ENCODE measurements around the gene USP7. TPM values are rescaled to one million over a fixed set of nuclear protein-coding genes. Genes with fewer than 3 reads are reported as not detected.

Gene USP7
- total RNA-seq, 1 experiment from 2014 or later: 73.8 TPM

DNA sequence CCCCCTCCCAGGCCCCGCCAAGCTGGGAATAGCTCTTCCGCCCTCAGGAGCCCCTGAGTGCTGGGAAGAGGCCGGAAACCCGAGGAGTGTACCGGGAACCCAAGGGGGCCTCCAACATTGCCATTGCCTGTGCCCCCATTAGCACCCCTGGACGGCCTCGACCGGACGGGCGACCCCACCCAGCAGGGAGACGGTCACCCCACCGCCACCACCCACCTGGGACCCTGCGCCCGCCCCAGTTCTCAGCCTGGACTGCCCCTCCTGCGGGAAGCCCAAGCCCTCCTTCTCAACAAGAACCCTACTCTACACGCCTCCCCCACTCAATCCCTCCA, 96.9 kb downstream of the USP7 start:
- Histone ChIP-seq H3K27ac (ENCODE audit: low read length) (no peak overlapping the region), H3K4me2 (ENCODE audit: low read length) (peak overlapping the region; percentile 100), H3K4me3 (ENCODE audit: low read length) (peak overlapping the region; percentile 92), H2AFZ (ENCODE audit: low read length) (no peak overlapping the region), H3K27me3 (ENCODE audit: low read length) (no peaks in the 10 kb centered on the region), H3K9ac (ENCODE audit: low read length) (peak overlapping the region; percentile 79; the same call in 1 of the 2 replicates), H3K79me2 (ENCODE audit: low read length) (peaks cover 64% of the 10 kb centered on the region), H3K9me2 (replicated peaks; ENCODE audit: low read length) (no peaks in the 10 kb centered on the region), H3K4me1 (ENCODE audit: insufficient read depth, low read length) (peaks cover 23% of the 10 kb centered on the region), H4K20me1 (ENCODE audit: low read length) (peaks cover 33% of the 10 kb centered on the region), H3F3A (ENCODE audit: low read length, unreplicated experiment) (peaks cover 5% of the 10 kb centered on the region), H3K9me3 (ENCODE audit: low read length) (no peaks in the 10 kb centered on the region), H3K36me3 (ENCODE audit: low read depth, low read length) (no peaks in the 10 kb centered on the region)
- ChIA-PET POLR2A (ENCODE audit: unreplicated experiment) (no interaction called here), CTCF (no interaction called here)
- no TSS peak for BruUV-seq (replicated peaks)
- no peak for DNase-seq
- TF ChIP-seq, protein P1, sequence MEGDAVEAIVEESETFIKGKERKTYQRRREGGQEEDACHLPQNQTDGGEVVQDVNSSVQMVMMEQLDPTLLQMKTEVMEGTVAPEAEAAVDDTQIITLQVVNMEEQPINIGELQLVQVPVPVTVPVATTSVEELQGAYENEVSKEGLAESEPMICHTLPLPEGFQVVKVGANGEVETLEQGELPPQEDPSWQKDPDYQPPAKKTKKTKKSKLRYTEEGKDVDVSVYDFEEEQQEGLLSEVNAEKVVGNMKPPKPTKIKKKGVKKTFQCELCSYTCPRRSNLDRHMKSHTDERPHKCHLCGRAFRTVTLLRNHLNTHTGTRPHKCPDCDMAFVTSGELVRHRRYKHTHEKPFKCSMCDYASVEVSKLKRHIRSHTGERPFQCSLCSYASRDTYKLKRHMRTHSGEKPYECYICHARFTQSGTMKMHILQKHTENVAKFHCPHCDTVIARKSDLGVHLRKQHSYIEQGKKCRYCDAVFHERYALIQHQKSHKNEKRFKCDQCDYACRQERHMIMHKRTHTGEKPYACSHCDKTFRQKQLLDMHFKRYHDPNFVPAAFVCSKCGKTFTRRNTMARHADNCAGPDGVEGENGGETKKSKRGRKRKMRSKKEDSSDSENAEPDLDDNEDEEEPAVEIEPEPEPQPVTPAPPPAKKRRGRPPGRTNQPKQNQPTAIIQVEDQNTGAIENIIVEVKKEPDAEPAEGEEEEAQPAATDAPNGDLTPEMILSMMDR (conservative IDR thresholded peaks at IDR 0.05; ENCODE audit: low read depth, low read length): no peak
- TF ChIP-seq EZH2 (IDR thresholded peaks at IDR 0.05; ENCODE audit: low read length, unreplicated experiment): no peak
- no peak for TF ChIP-seq EZH2phosphoT487 (IDR thresholded peaks at IDR 0.05; ENCODE audit: borderline replicate concordance, low read length)
- intact Hi-C loops (cut with micrococcal nuclease): loop anchor here (5.0 kb wide), 1 partner anchor 70 kb away; the partner anchor contains the start of genes PMM2 and TMEM186
- no peak for ATAC-seq

DNA sequence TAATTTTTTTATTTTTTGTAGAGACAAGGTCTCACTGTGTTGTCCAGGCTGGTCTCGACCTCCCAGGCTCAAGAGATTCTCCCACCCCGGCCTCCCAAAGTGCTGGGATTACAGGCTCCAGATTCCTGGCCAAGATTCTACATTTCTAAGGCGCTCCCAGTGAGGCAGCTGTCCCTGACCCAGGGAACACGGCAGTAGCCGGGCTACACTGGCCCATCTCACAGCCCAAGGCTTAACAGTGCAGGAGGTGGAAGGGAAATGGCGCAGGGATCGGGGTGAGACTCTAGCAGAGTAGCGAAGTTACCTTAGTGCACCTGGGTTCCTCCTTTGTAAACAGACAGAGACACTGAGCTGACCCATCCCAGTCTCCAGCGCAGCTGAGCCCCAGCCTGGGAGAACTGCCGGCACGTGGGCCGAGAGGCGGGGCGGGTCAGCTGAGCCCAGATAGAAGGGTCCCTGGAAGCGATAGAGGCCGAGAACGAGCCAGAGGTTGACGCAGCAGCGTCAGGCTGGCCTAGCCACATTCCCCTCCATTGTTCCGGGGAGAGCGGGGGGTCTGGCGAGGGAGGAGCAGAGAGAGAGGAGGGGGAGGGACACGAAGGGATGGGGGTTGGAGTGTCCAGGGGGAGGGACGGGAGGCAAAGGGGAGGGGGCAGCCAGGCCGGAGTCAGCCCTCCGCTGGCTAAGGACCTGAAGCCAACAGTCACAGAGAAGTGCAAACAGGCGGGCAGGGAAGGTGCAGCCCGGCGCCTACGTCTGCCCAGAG, 97.4 kb downstream of the USP7 start:
- H3K36me3 ChIP-seq (ENCODE audit: low read depth, low read length): no peaks in the 10 kb centered on the region
- peaks cover 33% of the 10 kb centered on the region for H4K20me1 ChIP-seq (ENCODE audit: low read length)
- no TSS peak for BruUV-seq (replicated peaks)
- H3K4me1 ChIP-seq (ENCODE audit: insufficient read depth, low read length): peaks cover 20% of the 10 kb centered on the region
- TF ChIP-seq EZH2phosphoT487 (IDR thresholded peaks at IDR 0.05; ENCODE audit: borderline replicate concordance, low read length) (no peak), EZH2 (IDR thresholded peaks at IDR 0.05; ENCODE audit: low read length, unreplicated experiment) (no peak)
- TF ChIP-seq, protein P1 (conservative IDR thresholded peaks at IDR 0.05; ENCODE audit: low read depth, low read length): no peak
- H3K9me2 ChIP-seq (replicated peaks; ENCODE audit: low read length): no peaks in the 10 kb centered on the region
- POLR2A ChIA-PET (ENCODE audit: unreplicated experiment): no interaction called here
- H3K27ac ChIP-seq (ENCODE audit: low read length): no peak overlapping the region
- H2AFZ ChIP-seq (ENCODE audit: low read length): no peak overlapping the region
- H3K4me3 ChIP-seq (ENCODE audit: low read length): peak overlapping the region; percentile 92
- H3K79me2 ChIP-seq (ENCODE audit: low read length): peaks cover 69% of the 10 kb centered on the region
- H3K27me3 ChIP-seq (ENCODE audit: low read length): no peaks in the 10 kb centered on the region
- H3K4me2 ChIP-seq (ENCODE audit: low read length): peak overlapping the region; percentile 100
- DNase-seq (no peak), ATAC-seq (no peak)
- no peaks in the 10 kb centered on the region for H3K9me3 ChIP-seq (ENCODE audit: low read length)
- intact Hi-C loops (cut with micrococcal nuclease): loop anchor here (5.0 kb wide), 1 partner anchor 69 kb away; the partner anchor contains the start of genes PMM2 and TMEM186
- no peak overlapping the region for H3K9ac ChIP-seq (ENCODE audit: low read length)
- CTCF ChIA-PET: no interaction called here
- peaks cover 5% of the 10 kb centered on the region for H3F3A ChIP-seq (ENCODE audit: low read length, unreplicated experiment)
